ENCODE results near the gene HCFC2.

Gene HCFC2

GRCh38 chr12:104083769-104084475 lies 19.6 kb downstream of the HCFC2 start:
- H3K27me3 ChIP-seq (ENCODE audit: insufficient read depth, insufficient read length) = no peaks in the 10 kb centered on the region
- no peak for TF ChIP-seq SUZ12 (IDR thresholded peaks at IDR 0.05; ENCODE audit: extremely low read depth, insufficient read depth, insufficient read length)
- no peak for TF ChIP-seq YY1 (IDR thresholded peaks at IDR 0.05; ENCODE audit: insufficient read depth, insufficient read length)
- TF ChIP-seq ZNF274 (IDR thresholded peaks at IDR 0.05; ENCODE audit: low read depth, low read length) = no peak
- no peaks in the 10 kb centered on the region for H3K9me3 ChIP-seq (ENCODE audit: insufficient read depth, low read length)
- no peak overlapping the region for H3K4me3 ChIP-seq (ENCODE audit: insufficient read length, low read depth)
- H3K9ac ChIP-seq (ENCODE audit: insufficient read length, low read depth) = no peak overlapping the region
- peaks cover 25% of the 10 kb centered on the region for H3K36me3 ChIP-seq (ENCODE audit: insufficient read depth, insufficient read length, low read length)
- H3K4me1 ChIP-seq (ENCODE audit: insufficient read depth, insufficient read length) = no peaks in the 10 kb centered on the region
- no peak for DNase-seq (ENCODE audit: low read depth, low spot score)

- DNase-seq (ENCODE audit: low read depth, low spot score) = no peak
- H3K4me3 ChIP-seq (ENCODE audit: insufficient read length, low read depth) = no peak overlapping the region
- peaks cover 18% of the 10 kb centered on the region for H3K36me3 ChIP-seq (ENCODE audit: insufficient read depth, insufficient read length, low read length)
- H3K9me3 ChIP-seq (ENCODE audit: insufficient read depth, low read length) = no peaks in the 10 kb centered on the region
- H3K4me1 ChIP-seq (ENCODE audit: insufficient read depth, insufficient read length) = no peaks in the 10 kb centered on the region
- H3K27me3 ChIP-seq (ENCODE audit: insufficient read depth, insufficient read length) = no peaks in the 10 kb centered on the region
- no peak overlapping the region for H3K9ac ChIP-seq (ENCODE audit: insufficient read length, low read depth)
- TF ChIP-seq SUZ12 (IDR thresholded peaks at IDR 0.05; ENCODE audit: extremely low read depth, insufficient read depth, insufficient read length) (no peak), YY1 (IDR thresholded peaks at IDR 0.05; ENCODE audit: insufficient read depth, insufficient read length) (no peak), ZNF274 (IDR thresholded peaks at IDR 0.05; ENCODE audit: low read depth, low read length) (no peak)
Measured at GRCh38 chr12:104090685-104091084, 26.4 kb downstream of the HCFC2 start.

- no peak for DNase-seq (ENCODE audit: low read depth, low spot score)
- Histone ChIP-seq H3K4me3 (ENCODE audit: insufficient read length, low read depth) (no peak overlapping the region), H3K4me1 (ENCODE audit: insufficient read depth, insufficient read length) (no peaks in the 10 kb centered on the region), H3K9me3 (ENCODE audit: insufficient read depth, low read length) (no peaks in the 10 kb centered on the region), H3K36me3 (ENCODE audit: insufficient read depth, insufficient read length, low read length) (peaks cover 18% of the 10 kb centered on the region), H3K27me3 (ENCODE audit: insufficient read depth, insufficient read length) (no peaks in the 10 kb centered on the region), H3K9ac (ENCODE audit: insufficient read length, low read depth) (no peak overlapping the region)
- TF ChIP-seq YY1 (IDR thresholded peaks at IDR 0.05; ENCODE audit: insufficient read depth, insufficient read length) (no peak), ZNF274 (IDR thresholded peaks at IDR 0.05; ENCODE audit: low read depth, low read length) (no peak), SUZ12 (IDR thresholded peaks at IDR 0.05; ENCODE audit: extremely low read depth, insufficient read depth, insufficient read length) (no peak)
Measured at GRCh38 chr12:104091136-104091535, 26.8 kb downstream of the HCFC2 start.

GRCh38 chr12:104094284-104094683 lies 30.0 kb downstream of the HCFC2 start:
- no peak for DNase-seq (ENCODE audit: low read depth, low spot score)

GRCh38 chr12:104095289-104095688 lies 31.0 kb downstream of the HCFC2 start:
- TF ChIP-seq ZNF274 (IDR thresholded peaks at IDR 0.05; ENCODE audit: low read depth, low read length) (no peak), SUZ12 (IDR thresholded peaks at IDR 0.05; ENCODE audit: extremely low read depth, insufficient read depth, insufficient read length) (no peak), YY1 (IDR thresholded peaks at IDR 0.05; ENCODE audit: insufficient read depth, insufficient read length) (no peak)

More at GRCh38 chr12:104094284-104094683, 30.0 kb downstream of the HCFC2 start:
- H3K4me3 ChIP-seq (ENCODE audit: insufficient read length, low read depth) = no peak overlapping the region
- TF ChIP-seq YY1 (IDR thresholded peaks at IDR 0.05; ENCODE audit: insufficient read depth, insufficient read length) = no peak
- TF ChIP-seq SUZ12 (IDR thresholded peaks at IDR 0.05; ENCODE audit: extremely low read depth, insufficient read depth, insufficient read length) = no peak
- no peak for TF ChIP-seq ZNF274 (IDR thresholded peaks at IDR 0.05; ENCODE audit: low read depth, low read length)
- H3K36me3 ChIP-seq (ENCODE audit: insufficient read depth, insufficient read length, low read length) = peaks cover 16% of the 10 kb centered on the region
- no peaks in the 10 kb centered on the region for H3K9me3 ChIP-seq (ENCODE audit: insufficient read depth, low read length)
- no peaks in the 10 kb centered on the region for H3K27me3 ChIP-seq (ENCODE audit: insufficient read depth, insufficient read length)
- no peak overlapping the region for H3K9ac ChIP-seq (ENCODE audit: insufficient read length, low read depth)
- H3K4me1 ChIP-seq (ENCODE audit: insufficient read depth, insufficient read length) = no peaks in the 10 kb centered on the region

GRCh38 chr12:104097954-104098353 lies 33.6 kb downstream of the HCFC2 start:
- no peaks in the 10 kb centered on the region for H3K9me3 ChIP-seq (ENCODE audit: insufficient read depth, low read length)
- H3K27me3 ChIP-seq (ENCODE audit: insufficient read depth, insufficient read length) = no peaks in the 10 kb centered on the region
- TF ChIP-seq YY1 (IDR thresholded peaks at IDR 0.05; ENCODE audit: insufficient read depth, insufficient read length) (no peak), SUZ12 (IDR thresholded peaks at IDR 0.05; ENCODE audit: extremely low read depth, insufficient read depth, insufficient read length) (no peak), ZNF274 (IDR thresholded peaks at IDR 0.05; ENCODE audit: low read depth, low read length) (no peak)
- peaks cover 24% of the 10 kb centered on the region for H3K36me3 ChIP-seq (ENCODE audit: insufficient read depth, insufficient read length, low read length)
- H3K9ac ChIP-seq (ENCODE audit: insufficient read length, low read depth) = no peak overlapping the region
- no peaks in the 10 kb centered on the region for H3K4me1 ChIP-seq (ENCODE audit: insufficient read depth, insufficient read length)
- no peak for DNase-seq (ENCODE audit: low read depth, low spot score)
- no peak overlapping the region for H3K4me3 ChIP-seq (ENCODE audit: insufficient read length, low read depth)

More at GRCh38 chr12:104095289-104095688, 31.0 kb downstream of the HCFC2 start:
- Histone ChIP-seq H3K9ac (ENCODE audit: insufficient read length, low read depth) (no peak overlapping the region), H3K9me3 (ENCODE audit: insufficient read depth, low read length) (no peaks in the 10 kb centered on the region), H3K4me1 (ENCODE audit: insufficient read depth, insufficient read length) (no peaks in the 10 kb centered on the region), H3K27me3 (ENCODE audit: insufficient read depth, insufficient read length) (no peaks in the 10 kb centered on the region), H3K36me3 (ENCODE audit: insufficient read depth, insufficient read length, low read length) (peaks cover 20% of the 10 kb centered on the region), H3K4me3 (ENCODE audit: insufficient read length, low read depth) (no peak overlapping the region)
- no peak for DNase-seq (ENCODE audit: low read depth, low spot score)

GRCh38 chr12:104105461-104105860 lies 41.1 kb downstream of the HCFC2 start:
- no peaks in the 10 kb centered on the region for H3K4me1 ChIP-seq (ENCODE audit: insufficient read depth, insufficient read length)
- H3K4me3 ChIP-seq (ENCODE audit: insufficient read length, low read depth) = no peak overlapping the region
- peaks cover 3% of the 10 kb centered on the region for H3K36me3 ChIP-seq (ENCODE audit: insufficient read depth, insufficient read length, low read length)
- H3K9ac ChIP-seq (ENCODE audit: insufficient read length, low read depth) = no peak overlapping the region
- no peaks in the 10 kb centered on the region for H3K27me3 ChIP-seq (ENCODE audit: insufficient read depth, insufficient read length)
- DNase-seq (ENCODE audit: low read depth, low spot score) = no peak
- no peaks in the 10 kb centered on the region for H3K9me3 ChIP-seq (ENCODE audit: insufficient read depth, low read length)
- no peak for TF ChIP-seq ZNF274 (IDR thresholded peaks at IDR 0.05; ENCODE audit: low read depth, low read length)
- no peak for TF ChIP-seq YY1 (IDR thresholded peaks at IDR 0.05; ENCODE audit: insufficient read depth, insufficient read length)
- TF ChIP-seq SUZ12 (IDR thresholded peaks at IDR 0.05; ENCODE audit: extremely low read depth, insufficient read depth, insufficient read length) = no peak
